K562 (cell line): Measurements from ENCODE around the gene MDN1. TPM values are rescaled to one million over a fixed set of nuclear protein-coding genes. Genes with fewer than 3 reads are reported as not detected.

Experiments used
- ATAC-seq: fragments of 200-7000 bp; cut with Tn5 transposase; 3 replicates; pipeline ENCODE4 v1.9.1; 2020; ENCODE audit warnings: moderate library complexity
- BruUV-seq: library from RNA; stranded (reverse); fragments of 400-500 nt; replicated peaks from 2 replicates; lab custom pipeline; 2021; lab: Mats Ljungman, UMichigan
- CTCF ChIA-PET: fragments of 300-600 bp; formaldehyde crosslinking; extraction: SDS; loops from one replicate; lab custom pipeline; 2021; ENCODE audit warnings: low intra/inter-chr PET ratio; lab: Yijun Ruan, JAX
- POLR2A ChIA-PET: fragments of 300-600, 350-650 bp; sonication (Branson Sonifier 250); formaldehyde crosslinking; extraction: SDS; loops from one replicate; lab custom pipeline; 2021; ENCODE audit warnings: antibody characterized with exemption, inconsistent platforms; lab: Yijun Ruan, JAX
- DNase-seq, 4 experiments: peaks; one replicate each; pipeline versions ENCODE4 v3.0.0 to v3.0.0-alpha.2; 2011 to 2018; ENCODE audit warnings: low spot score in 3 of 4, mixed read lengths in 3 of 4; ENCODE audit errors: extremely low read depth in 1 of 4
- FAIRE-seq: peaks from 2 replicates; lab custom pipeline; 2011; peaks lifted over from hg19 to GRCh38; lab: Jason Lieb, UNC
- H2AFZ ChIP-seq: 2 replicates; pipeline ENCODE4 v1.6.0; 2011; ENCODE audit warnings: low read depth, low read length, control low read depth, inconsistent platforms
- H3K27ac ChIP-seq: fragments of 200-600 bp; 3 replicates; pipeline ENCODE4 v1.8.0; 2011; ENCODE audit warnings: low read depth, mild to moderate bottlenecking, control low read depth, inconsistent platforms, low read length, moderate library complexity, mixed read lengths; ENCODE audit errors: extremely low read depth
- H3K27me3 ChIP-seq, 2 experiments: fragments of 300-600 bp in 1 of 2; 2 replicates in 1 of 2; 3 replicates in 1 of 2; pipeline versions ENCODE4 v1.6.0 to v1.8.0; 2011; ENCODE audit warnings: inconsistent platforms in 2 of 2, low read length in 2 of 2, mild to moderate bottlenecking in 1 of 2, mixed read lengths in 1 of 2, moderate library complexity in 1 of 2; ENCODE audit not compliant: control insufficient read depth in 2 of 2, insufficient read depth in 2 of 2
- H3K36me3 ChIP-seq: fragments of 300-600 bp; 3 replicates; pipeline ENCODE4 v1.8.0; 2011; ENCODE audit warnings: mild to moderate bottlenecking, low read length, inconsistent platforms; ENCODE audit not compliant: control insufficient read depth, insufficient read depth
- H3K4me1 ChIP-seq, 2 experiments: fragments of 200-600 bp in 1 of 2; replicated peaks in 1 of 2; 2 replicates in 1 of 2; 3 replicates in 1 of 2; pipeline versions ENCODE4 v1.5.1 to v1.8.0; 2011; ENCODE audit warnings: inconsistent platforms in 2 of 2, low read length in 2 of 2, mild to moderate bottlenecking in 1 of 2, mixed read lengths in 1 of 2, moderate library complexity in 1 of 2; ENCODE audit not compliant: control insufficient read depth in 2 of 2, insufficient read depth in 2 of 2
- H3K4me2 ChIP-seq: 2 replicates; pipeline ENCODE4 v1.6.1; 2011; ENCODE audit warnings: low read length, control low read depth, inconsistent platforms, mixed read lengths; ENCODE audit not compliant: insufficient read depth
- H3K4me3 ChIP-seq: fragments of 200-600 bp; sonication (generic), shearing (Covaris generic); 2 replicates; pipeline ENCODE4 v1.5.1; 2016; ENCODE audit warnings: control low read depth, inconsistent platforms
- H3K79me2 ChIP-seq: fragments of 200-600 bp; 3 replicates; pipeline ENCODE4 v1.8.0; 2011; ENCODE audit warnings: low read length, inconsistent platforms; ENCODE audit not compliant: control insufficient read depth, insufficient read depth
- H3K9ac ChIP-seq, 2 experiments: 2 replicates each; pipeline versions ENCODE4 v1.6.0 to v1.6.1; 2011; ENCODE audit warnings: low read depth in 2 of 2, low read length in 2 of 2, control low read depth in 1 of 2, inconsistent platforms in 1 of 2, mild to moderate bottlenecking in 1 of 2, mixed read lengths in 1 of 2; ENCODE audit not compliant: insufficient read depth in 1 of 2
- H3K9me1 ChIP-seq: one replicate; pipeline ENCODE4 v1.6.0; 2011; ENCODE audit warnings: inconsistent platforms, mild to moderate bottlenecking, low read length, moderate library complexity; ENCODE audit not compliant: control insufficient read depth, insufficient read depth
- H3K9me3 ChIP-seq: replicated peaks from 2 replicates; pipeline ENCODE4 v1.5.1; 2011; ENCODE audit warnings: low read depth, low read length, inconsistent platforms; ENCODE audit not compliant: control insufficient read depth, insufficient read depth
- H4K20me1 ChIP-seq: replicated peaks from 2 replicates; pipeline ENCODE4 v1.6.1; 2011; ENCODE audit warnings: low read length, inconsistent platforms, mixed read lengths; ENCODE audit not compliant: control insufficient read depth, insufficient read depth
- CREBBP ChIP-seq: IDR thresholded peaks from one replicate; pipeline ENCODE4 v1.6.1; 2012; ENCODE audit warnings: low read depth, mild to moderate bottlenecking, control low read depth, inconsistent platforms, low read length
- E2F1 ChIP-seq: sonication (generic); formaldehyde crosslinking; IDR thresholded peaks from 2 replicates; pipeline ENCODE4 v1.8.1; 2023; ENCODE audit warnings: mild to moderate bottlenecking, missing genetic modification reagents, moderate library complexity
- ZBED1 ChIP-seq: IDR thresholded peaks from 2 replicates; pipeline ENCODE4 v1.6.1; 2014
- ZNF717 ChIP-seq: fragments of 250-450 bp; sonication (Bioruptor Pico); IDR thresholded peaks from 2 replicates; pipeline ENCODE4 v1.5.0; 2021
- ZNF830 ChIP-seq: fragments of 250-450 bp; sonication (Bioruptor Pico); IDR thresholded peaks from 2 replicates; pipeline ENCODE4 v1.5.0; 2021; ENCODE audit warnings: mild to moderate bottlenecking
- WGBS: fragments of 100-300 bp; shearing (Covaris generic); methylation state at CpG from one replicate; pipeline ENCODE4 v1.1.6; 2016; ENCODE audit warnings: low coverage, mixed read lengths; ENCODE audit not compliant: insufficient coverage; ENCODE audit errors: missing lambda C conversion rate; 5-methylcytosine and 5-hydroxymethylcytosine counted together
- in situ Hi-C: fragments of 300-500 bp; cut with MboI; formaldehyde crosslinking; loops from 4 replicates; pipeline ENCODE4 v1.15.0; 2018; ENCODE audit warnings: inconsistent platforms, mixed read lengths
- intact Hi-C: fragments of 100-400 bp; cut with micrococcal nuclease; formaldehyde crosslinking; loops from 2 replicates; pipeline ENCODE4 v1.14.2; 2022
- polyA plus RNA-seq, 8 experiments: library from polyadenylated mRNA; depleted of rRNA in 4 of 8; stranded (reverse) in 5 of 8; unstranded in 3 of 8; fragments of >200 nt; fragmentation: Nextera tagmentation in 2 of 8; fragmentation: Illumina TruSeq in 1 of 8; extraction: Ambion mirVana in 2 of 8; extraction: Trizol in 1 of 8; gene quantifications; 2 replicates each; pipeline versions ENCODE4 v1.2.1 to v1.2.3, GENCODE V29; 2011 to 2014; ENCODE audit warnings: inconsistent platforms in 1 of 8, missing spikeins in 1 of 8
- total RNA-seq, 7 experiments: library from RNA; depleted of rRNA in 6 of 7; stranded (reverse); fragments of >200 nt in 6 of 7; fragmentation: Illumina TruSeq in 2 of 7; extraction: Trizol in 2 of 7; gene quantifications; 2 replicates each; pipeline versions ENCODE4 v1.2.1 to v1.2.3, GENCODE V29; 2011 to 2021; ENCODE audit warnings: low replicate concordance in 1 of 7
- TF ChIP-seq, protein P1 (sequence below): sonication (generic); formaldehyde crosslinking; IDR thresholded peaks from 2 replicates; pipeline ENCODE4 v1.8.0; 2022; ENCODE audit warnings: missing genetic modification reagents, mild to moderate bottlenecking, borderline replicate concordance
- TF ChIP-seq, protein P2 (sequence below), 2 experiments: fragments of 450-650 bp; formaldehyde crosslinking in 1 of 2; IDR thresholded peaks; 2 replicates each; pipeline versions ENCODE4 v1.4.0 to v1.6.1; 2014 to 2020; ENCODE audit warnings: mild to moderate bottlenecking in 2 of 2, borderline replicate concordance in 1 of 2, low read depth in 1 of 2

MDN1 gene
- total and polyA plus RNA-seq, 9 of the 15 experiments (the other 6 are each of a cell fraction or from before 2014, with no cell fraction given): 25.6 to 93.6 (median 43.0) TPM

DNA sequence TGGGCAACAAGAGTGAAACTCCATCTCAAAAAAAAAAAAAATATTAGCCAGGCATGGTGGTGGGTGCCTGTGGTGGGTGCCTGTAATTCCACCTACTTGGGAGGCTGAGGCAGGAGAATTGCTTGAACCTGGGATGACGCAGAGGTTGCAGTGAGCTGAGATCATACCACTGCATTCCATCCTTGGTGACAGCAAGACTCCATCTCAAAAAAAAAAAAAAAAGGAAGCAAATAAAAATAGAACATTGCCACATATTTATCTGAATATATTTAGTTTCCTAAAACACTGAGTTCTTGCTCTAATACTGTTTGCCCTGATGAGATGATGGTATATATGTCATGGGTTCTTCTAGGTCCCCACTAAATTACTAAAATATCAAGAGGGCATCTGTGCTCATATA lies 38.4 kb upstream of the MDN1 start (continued):
- TF ChIP-seq, protein P1, sequence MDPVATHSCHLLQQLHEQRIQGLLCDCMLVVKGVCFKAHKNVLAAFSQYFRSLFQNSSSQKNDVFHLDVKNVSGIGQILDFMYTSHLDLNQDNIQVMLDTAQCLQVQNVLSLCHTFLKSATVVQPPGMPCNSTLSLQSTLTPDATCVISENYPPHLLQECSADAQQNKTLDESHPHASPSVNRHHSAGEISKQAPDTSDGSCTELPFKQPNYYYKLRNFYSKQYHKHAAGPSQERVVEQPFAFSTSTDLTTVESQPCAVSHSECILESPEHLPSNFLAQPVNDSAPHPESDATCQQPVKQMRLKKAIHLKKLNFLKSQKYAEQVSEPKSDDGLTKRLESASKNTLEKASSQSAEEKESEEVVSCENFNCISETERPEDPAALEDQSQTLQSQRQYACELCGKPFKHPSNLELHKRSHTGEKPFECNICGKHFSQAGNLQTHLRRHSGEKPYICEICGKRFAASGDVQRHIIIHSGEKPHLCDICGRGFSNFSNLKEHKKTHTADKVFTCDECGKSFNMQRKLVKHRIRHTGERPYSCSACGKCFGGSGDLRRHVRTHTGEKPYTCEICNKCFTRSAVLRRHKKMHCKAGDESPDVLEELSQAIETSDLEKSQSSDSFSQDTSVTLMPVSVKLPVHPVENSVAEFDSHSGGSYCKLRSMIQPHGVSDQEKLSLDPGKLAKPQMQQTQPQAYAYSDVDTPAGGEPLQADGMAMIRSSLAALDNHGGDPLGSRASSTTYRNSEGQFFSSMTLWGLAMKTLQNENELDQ (CRISPR knock-in tag): no peak

DNA sequence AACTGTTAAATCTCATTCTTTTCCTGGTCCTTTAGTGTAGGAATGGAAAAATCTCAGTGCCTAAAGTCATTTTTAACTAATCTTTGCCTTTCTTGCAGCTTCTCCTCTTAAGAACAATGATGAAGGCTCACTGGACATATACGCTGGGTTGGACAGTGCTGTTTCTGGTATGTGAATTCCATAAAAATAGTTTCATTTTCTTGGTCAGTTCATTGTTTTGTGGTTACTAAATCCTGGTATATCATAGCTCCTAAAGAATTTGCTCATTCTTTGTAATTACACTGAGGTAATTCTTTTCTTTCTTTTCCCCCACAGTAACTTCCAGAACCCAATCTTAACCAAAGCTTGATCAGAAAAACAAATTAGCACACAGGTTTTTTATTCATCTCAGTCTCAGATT lies 33.5 kb upstream of the MDN1 start:
- BruUV-seq: no TSS peak
- Histone ChIP-seq H3K79me2 (peaks cover 10% of the 10 kb centered on the region; the same call in 1 of the 3 replicates), H3K9ac (no peak overlapping the region), H3K9me1 (no peaks in the 10 kb centered on the region), H3K4me2 (no peak overlapping the region), H3K9me3 (no peaks in the 10 kb centered on the region; the same call in 1 of the 2 replicates), H3K4me3 (no peak overlapping the region), H4K20me1 (no peaks in the 10 kb centered on the region), H3K27me3 (no peaks in the 10 kb centered on the region), H3K36me3 (peaks cover 81% of the 10 kb centered on the region), H3K27ac (no peak overlapping the region), H2AFZ (no peak overlapping the region), H3K4me1 (no peaks in the 10 kb centered on the region)
- CTCF ChIA-PET: no interaction called here
- WGBS: 93% methylated on average over 1 of the region's 1 CpG
- intact Hi-C loops: no loop called here
- in situ Hi-C loops: no loop called here
- no peak for ATAC-seq
- FAIRE-seq: no peak
- no peak for DNase-seq
- POLR2A ChIA-PET: interaction anchor here (0.8 kb wide), 1 partner anchor 14 kb away, joined by 3 read pairs; no protein-coding TSS in a partner anchor
- TF ChIP-seq ZBED1: no peak
- no peak for TF ChIP-seq ZNF830 (CRISPR knock-in tag)
- TF ChIP-seq, protein P2, sequence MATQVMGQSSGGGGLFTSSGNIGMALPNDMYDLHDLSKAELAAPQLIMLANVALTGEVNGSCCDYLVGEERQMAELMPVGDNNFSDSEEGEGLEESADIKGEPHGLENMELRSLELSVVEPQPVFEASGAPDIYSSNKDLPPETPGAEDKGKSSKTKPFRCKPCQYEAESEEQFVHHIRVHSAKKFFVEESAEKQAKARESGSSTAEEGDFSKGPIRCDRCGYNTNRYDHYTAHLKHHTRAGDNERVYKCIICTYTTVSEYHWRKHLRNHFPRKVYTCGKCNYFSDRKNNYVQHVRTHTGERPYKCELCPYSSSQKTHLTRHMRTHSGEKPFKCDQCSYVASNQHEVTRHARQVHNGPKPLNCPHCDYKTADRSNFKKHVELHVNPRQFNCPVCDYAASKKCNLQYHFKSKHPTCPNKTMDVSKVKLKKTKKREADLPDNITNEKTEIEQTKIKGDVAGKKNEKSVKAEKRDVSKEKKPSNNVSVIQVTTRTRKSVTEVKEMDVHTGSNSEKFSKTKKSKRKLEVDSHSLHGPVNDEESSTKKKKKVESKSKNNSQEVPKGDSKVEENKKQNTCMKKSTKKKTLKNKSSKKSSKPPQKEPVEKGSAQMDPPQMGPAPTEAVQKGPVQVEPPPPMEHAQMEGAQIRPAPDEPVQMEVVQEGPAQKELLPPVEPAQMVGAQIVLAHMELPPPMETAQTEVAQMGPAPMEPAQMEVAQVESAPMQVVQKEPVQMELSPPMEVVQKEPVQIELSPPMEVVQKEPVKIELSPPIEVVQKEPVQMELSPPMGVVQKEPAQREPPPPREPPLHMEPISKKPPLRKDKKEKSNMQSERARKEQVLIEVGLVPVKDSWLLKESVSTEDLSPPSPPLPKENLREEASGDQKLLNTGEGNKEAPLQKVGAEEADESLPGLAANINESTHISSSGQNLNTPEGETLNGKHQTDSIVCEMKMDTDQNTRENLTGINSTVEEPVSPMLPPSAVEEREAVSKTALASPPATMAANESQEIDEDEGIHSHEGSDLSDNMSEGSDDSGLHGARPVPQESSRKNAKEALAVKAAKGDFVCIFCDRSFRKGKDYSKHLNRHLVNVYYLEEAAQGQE (IDR thresholded peaks at IDR 0.05; ENCODE audit: borderline replicate concordance): no peak
- TF ChIP-seq, protein P2 (CRISPR knock-in tag; IDR thresholded peaks at IDR 0.05; ENCODE audit: low read depth): no peak
- no peak for TF ChIP-seq E2F1 (CRISPR knock-in tag)
- TF ChIP-seq ZNF717 (CRISPR knock-in tag): no peak
- TF ChIP-seq CREBBP: no peak
